ES-I3 (cell line): ENCODE measurements around the gene STAT4.

ENCODE experiments used
- H3K36me3 ChIP-seq: 2 replicates; pipeline ENCODE4 v1.6.1; 2013; ENCODE audit warnings: mild to moderate bottlenecking, low read length, control low read depth, moderate library complexity; ENCODE audit not compliant: insufficient read depth
- H3K4me1 ChIP-seq: 2 replicates; pipeline ENCODE4 v1.6.1; 2013; ENCODE audit warnings: mild to moderate bottlenecking, control low read depth, low read length; ENCODE audit not compliant: insufficient read depth
- H3K9ac ChIP-seq: 2 replicates; pipeline ENCODE4 v1.6.1; 2013; ENCODE audit warnings: low read depth, mild to moderate bottlenecking, low read length, moderate library complexity
- H3K9me3 ChIP-seq: 2 replicates; pipeline ENCODE4 v1.6.1; 2013; ENCODE audit warnings: mild to moderate bottlenecking, low read length, moderate library complexity; ENCODE audit not compliant: control insufficient read depth, insufficient read depth

The STAT4 gene

DNA sequence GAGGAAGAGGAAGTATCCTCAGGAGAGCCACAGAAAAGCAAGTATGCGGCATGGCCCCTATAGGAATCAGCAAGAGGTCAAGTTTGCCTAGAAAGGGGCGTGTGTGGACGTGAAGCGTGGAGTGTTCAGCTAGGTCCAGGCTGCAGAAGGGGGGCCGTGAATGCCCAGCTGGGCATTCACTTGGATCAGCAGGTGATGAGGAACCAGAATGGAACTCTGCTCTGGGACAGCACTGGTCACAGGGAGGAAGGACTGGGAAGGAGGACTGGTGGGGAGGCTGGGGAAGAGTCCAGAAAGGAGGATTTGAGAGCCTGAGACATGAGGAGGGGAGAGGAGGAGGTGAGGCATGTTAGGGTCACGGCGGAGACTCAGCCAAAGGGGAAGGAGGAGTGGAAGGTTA, 156.6 kb downstream of the STAT4 start:
- peaks cover 23% of the 10 kb centered on the region for H3K36me3 ChIP-seq
- no peak overlapping the region for H3K9ac ChIP-seq
- no peaks in the 10 kb centered on the region for H3K4me1 ChIP-seq
- H3K9me3 ChIP-seq, result no peaks in the 10 kb centered on the region

GRCh38 chr2:190993292-190993643, 157.5 kb downstream of the STAT4 start:
- H3K9me3 ChIP-seq, result no peaks in the 10 kb centered on the region
- no peak overlapping the region for H3K9ac ChIP-seq
- peaks cover 19% of the 10 kb centered on the region for H3K36me3 ChIP-seq
- H3K4me1 ChIP-seq, result no peaks in the 10 kb centered on the region

GRCh38 chr2:190990132-190990531, 160.7 kb downstream of the STAT4 start:
- Histone ChIP-seq H3K9me3 (no peaks in the 10 kb centered on the region), H3K4me1 (no peaks in the 10 kb centered on the region), H3K9ac (no peak overlapping the region), H3K36me3 (peaks cover 13% of the 10 kb centered on the region)

DNA sequence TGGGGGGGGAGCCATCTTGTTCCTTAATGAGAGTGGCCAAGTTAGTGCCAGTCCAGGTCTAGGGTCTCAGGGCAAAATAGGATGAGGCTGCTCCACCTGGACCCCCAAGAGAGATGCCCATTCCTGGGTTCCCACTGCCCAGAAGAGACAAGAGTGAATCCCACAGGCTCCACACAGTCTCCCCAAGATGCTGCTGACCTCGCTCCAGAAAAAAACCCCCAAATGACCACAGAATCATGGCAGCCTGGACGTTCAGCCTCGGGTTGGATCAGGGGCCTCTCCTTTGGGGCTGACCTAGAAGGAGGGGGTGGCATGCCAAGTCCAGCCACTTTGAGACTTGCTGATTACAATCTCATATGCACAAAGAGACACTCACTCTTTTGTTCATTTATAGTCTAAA, 161.9 kb downstream of the STAT4 start:
- Histone ChIP-seq H3K9me3 (no peaks in the 10 kb centered on the region), H3K9ac (no peak overlapping the region), H3K36me3 (peaks cover 19% of the 10 kb centered on the region), H3K4me1 (no peaks in the 10 kb centered on the region)

DNA sequence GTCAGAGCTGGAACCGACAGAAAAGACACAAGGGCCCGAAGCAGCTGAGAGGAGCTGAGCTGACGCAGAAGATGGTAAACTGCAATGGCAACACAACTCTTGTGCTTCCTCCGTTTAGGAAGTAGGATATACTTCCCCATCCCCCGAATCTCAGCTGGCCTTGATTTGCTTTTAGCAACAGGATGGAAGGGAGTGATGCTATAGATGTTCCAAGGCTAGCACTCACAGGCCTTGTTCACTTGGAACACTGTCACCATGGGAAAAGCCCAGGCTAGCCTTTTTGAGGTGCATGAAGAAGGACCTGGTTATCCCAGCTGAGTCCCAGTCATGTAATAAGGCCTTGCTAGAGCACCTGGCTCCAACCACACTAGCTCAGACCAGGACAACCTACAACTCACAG, 162.9 kb downstream of the STAT4 start:
- no peak overlapping the region for H3K9ac ChIP-seq
- H3K36me3 ChIP-seq, result peaks cover 24% of the 10 kb centered on the region
- H3K9me3 ChIP-seq, result no peaks in the 10 kb centered on the region
- no peaks in the 10 kb centered on the region for H3K4me1 ChIP-seq

GRCh38 chr2:190987116-190987515, 163.7 kb downstream of the STAT4 start:
- Histone ChIP-seq H3K9ac (no peak overlapping the region), H3K9me3 (no peaks in the 10 kb centered on the region), H3K4me1 (no peaks in the 10 kb centered on the region), H3K36me3 (peaks cover 31% of the 10 kb centered on the region)

DNA sequence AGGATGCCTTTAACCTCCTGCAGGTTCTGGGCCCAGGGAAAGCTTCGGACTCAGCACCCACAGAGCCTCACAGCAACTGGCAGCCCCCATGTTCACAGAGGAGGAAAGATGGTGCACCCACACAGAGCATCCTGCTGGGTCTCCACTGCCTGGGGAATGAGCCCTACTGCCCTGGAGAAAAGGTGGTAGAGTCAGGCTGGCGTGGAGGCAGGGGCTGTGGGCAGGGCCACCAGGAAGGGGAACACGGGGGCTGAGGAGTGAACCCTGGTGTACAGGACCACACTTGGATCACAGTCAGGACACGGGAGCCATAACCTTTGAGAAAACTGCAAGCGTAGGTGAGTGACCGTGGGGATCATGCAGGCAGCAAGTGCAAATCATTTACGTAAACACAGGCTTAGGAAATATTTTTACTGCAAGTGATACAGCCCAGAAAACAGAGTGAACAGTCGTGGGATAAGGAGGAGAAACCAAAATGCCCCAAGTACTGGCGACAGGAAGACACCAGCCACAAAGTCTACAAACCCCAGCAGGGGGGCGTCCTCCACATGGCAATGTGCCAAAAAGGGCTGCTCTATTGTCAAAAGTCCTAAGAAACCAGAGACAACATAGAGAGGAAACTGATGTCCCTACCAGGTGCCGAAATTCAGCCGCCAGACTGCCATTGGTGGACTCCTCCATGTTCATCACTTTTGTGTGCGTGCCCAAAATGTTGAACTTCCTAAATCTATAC, 164.4 kb downstream of the STAT4 start:
- H3K9ac ChIP-seq, result no peak overlapping the region
- H3K9me3 ChIP-seq, result no peaks in the 10 kb centered on the region
- H3K36me3 ChIP-seq, result peaks cover 31% of the 10 kb centered on the region
- H3K4me1 ChIP-seq, result no peaks in the 10 kb centered on the region

DNA sequence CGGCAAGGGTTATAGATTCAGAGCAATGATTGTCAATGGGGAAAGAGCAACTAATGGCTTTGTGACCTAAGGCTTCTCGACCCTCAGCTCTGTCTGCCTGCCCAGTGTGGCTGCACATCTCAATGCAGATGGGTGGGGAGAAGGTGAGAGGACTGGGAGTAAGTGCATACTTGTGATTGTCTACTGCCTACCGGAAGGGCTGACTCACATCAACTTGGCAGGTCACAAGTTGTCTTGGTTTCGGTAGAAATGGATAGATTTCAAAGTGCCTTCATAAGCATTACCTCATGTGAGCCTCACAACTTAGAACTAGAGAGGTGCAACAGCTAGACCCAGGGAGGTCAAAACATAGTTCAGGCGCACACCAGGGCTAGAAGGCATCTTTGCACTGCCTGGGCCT, 166.2 kb downstream of the STAT4 start:
- Histone ChIP-seq H3K9me3 (no peaks in the 10 kb centered on the region), H3K9ac (no peak overlapping the region), H3K36me3 (peaks cover 27% of the 10 kb centered on the region), H3K4me1 (no peaks in the 10 kb centered on the region)

- Histone ChIP-seq H3K9ac (no peak overlapping the region), H3K4me1 (no peaks in the 10 kb centered on the region), H3K36me3 (peaks cover 33% of the 10 kb centered on the region), H3K9me3 (no peaks in the 10 kb centered on the region)
Observed at GRCh38 chr2:190982262-190983034, 168.3 kb downstream of the STAT4 start.

GRCh38 chr2:190981733-190982132, 169.1 kb downstream of the STAT4 start:
- Histone ChIP-seq H3K9ac (no peak overlapping the region), H3K36me3 (peaks cover 33% of the 10 kb centered on the region), H3K4me1 (no peaks in the 10 kb centered on the region), H3K9me3 (no peaks in the 10 kb centered on the region)

- peaks cover 33% of the 10 kb centered on the region for H3K36me3 ChIP-seq
- H3K9ac ChIP-seq, result no peak overlapping the region
Observed at GRCh38 chr2:190981333-190981732, 169.5 kb downstream of the STAT4 start.

DNA sequence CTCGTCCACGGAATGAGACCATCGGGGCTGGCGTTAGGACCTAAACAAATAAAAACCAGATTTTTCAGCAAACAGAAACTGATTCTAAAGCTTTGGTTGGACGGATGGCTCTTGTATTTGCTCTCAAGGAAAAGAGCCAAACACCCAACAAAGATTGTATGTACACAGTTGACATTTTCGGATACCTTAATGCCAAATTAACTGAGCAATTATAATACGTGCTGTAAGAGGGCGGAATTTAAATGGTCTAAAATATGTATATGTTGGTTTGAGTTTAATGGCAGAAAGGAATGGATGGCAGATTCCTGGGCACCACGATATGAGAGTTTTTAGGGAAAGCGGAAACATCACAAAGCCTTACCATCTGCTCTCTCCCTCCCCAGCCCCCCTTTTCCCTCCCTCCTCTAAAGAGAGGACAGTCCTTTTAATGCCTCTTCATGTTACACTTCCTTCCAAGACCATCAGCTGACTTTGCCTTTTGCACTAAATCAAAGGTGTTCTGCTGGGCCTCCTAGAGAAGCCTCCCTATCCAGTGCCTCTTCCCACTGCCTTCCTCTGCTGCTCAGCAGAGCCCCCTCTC, 170.1 kb downstream of the STAT4 start:
- Histone ChIP-seq H3K36me3 (peaks cover 39% of the 10 kb centered on the region), H3K9ac (no peak overlapping the region), H3K9me3 (no peaks in the 10 kb centered on the region), H3K4me1 (no peaks in the 10 kb centered on the region)

More at GRCh38 chr2:190981333-190981732, 169.5 kb downstream of the STAT4 start:
- H3K9me3 ChIP-seq, result no peaks in the 10 kb centered on the region
- no peaks in the 10 kb centered on the region for H3K4me1 ChIP-seq

GRCh38 chr2:190979906-190980629, 170.7 kb downstream of the STAT4 start:
- Histone ChIP-seq H3K36me3 (peaks cover 41% of the 10 kb centered on the region), H3K9ac (no peak overlapping the region)

More at GRCh38 chr2:190979906-190980629, 170.7 kb downstream of the STAT4 start:
- H3K4me1 ChIP-seq, result no peaks in the 10 kb centered on the region
- no peaks in the 10 kb centered on the region for H3K9me3 ChIP-seq
